ENCODE results near the gene JAKMIP1. TPM values are rescaled to one million over a fixed set of nuclear protein-coding genes. Genes with fewer than 3 reads are reported as not detected.

JAKMIP1 gene
- total RNA-seq, 3 donors from 2014 or later, result 0.66 to 0.88 (median 0.80) TPM

DNA sequence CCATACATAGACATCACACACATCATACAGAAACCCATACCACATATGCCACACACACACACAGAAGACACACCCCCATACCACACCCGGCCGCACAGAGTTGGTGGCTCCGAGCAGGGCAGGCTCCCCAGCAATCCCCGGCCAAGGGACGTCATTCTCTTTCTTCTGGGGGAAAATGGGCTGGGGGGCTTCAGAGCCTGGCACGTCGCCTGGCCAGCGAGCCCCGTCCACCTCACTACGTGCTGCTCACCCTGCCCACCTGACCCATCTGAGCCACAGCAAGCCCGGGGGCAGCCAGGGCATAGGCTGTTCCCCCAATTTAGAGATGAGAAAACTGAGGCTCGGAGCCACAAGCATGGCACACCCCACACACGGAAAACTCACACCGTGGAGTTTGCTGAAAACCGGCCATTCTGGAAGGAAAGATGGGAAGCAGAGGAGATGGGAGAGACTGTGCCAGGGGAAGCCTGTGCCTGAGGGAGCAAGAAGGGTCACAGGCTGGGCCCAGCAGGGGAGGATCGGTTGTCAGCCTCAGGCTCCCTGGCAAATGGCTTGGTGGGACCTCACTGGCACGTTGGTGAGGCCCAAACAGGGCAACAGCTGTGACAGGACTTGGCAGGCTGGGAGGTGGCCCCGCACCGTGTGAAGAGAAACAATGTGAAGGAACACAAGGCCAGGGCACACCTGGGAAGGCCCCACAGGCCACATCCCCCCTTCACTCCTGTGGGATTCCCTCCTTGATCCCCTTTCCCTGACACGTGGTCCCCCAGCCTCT is 73.2 kb downstream of the JAKMIP1 start:
- no peak for DNase-seq (ENCODE audit: low spot score in 2 of 2)

DNA sequence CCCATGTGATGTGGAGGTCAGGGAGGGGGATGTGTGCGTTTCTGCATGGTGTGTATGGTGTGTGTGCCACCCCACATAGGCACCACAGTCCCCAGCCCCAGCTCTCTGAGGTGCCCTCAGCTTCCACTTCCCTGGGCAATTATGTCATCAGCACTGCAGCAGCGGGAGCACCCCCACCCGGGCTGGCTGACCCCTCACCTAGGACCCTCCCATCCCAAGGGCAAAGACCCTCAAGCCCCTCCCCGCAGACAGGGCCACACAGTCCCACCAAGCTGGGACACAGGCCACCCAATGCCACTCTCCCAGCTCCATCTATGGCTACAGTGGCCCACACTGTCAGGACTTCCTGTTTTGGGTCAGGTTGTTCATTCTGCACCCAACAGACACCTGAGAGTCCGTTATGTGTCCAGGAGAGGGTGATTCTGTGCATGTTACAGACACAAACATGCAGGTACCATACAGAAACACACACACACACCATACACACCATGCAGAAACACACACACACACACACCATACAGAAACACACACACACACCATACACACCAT is 75.2 kb downstream of the JAKMIP1 start:
- intact Hi-C loops (cut with DNase I; ENCODE audit: low total_unique reads), result no loop called here
- H3K27ac ChIP-seq, result no peak overlapping the region
- TF ChIP-seq POLR2AphosphoS5 (IDR thresholded peaks at IDR 0.05) (no peak), POLR2A (IDR thresholded peaks at IDR 0.05) (no peak)
- TF ChIP-seq, protein P1, sequence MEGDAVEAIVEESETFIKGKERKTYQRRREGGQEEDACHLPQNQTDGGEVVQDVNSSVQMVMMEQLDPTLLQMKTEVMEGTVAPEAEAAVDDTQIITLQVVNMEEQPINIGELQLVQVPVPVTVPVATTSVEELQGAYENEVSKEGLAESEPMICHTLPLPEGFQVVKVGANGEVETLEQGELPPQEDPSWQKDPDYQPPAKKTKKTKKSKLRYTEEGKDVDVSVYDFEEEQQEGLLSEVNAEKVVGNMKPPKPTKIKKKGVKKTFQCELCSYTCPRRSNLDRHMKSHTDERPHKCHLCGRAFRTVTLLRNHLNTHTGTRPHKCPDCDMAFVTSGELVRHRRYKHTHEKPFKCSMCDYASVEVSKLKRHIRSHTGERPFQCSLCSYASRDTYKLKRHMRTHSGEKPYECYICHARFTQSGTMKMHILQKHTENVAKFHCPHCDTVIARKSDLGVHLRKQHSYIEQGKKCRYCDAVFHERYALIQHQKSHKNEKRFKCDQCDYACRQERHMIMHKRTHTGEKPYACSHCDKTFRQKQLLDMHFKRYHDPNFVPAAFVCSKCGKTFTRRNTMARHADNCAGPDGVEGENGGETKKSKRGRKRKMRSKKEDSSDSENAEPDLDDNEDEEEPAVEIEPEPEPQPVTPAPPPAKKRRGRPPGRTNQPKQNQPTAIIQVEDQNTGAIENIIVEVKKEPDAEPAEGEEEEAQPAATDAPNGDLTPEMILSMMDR (IDR thresholded peaks at IDR 0.05), result no peak
- no peaks in the 10 kb centered on the region for H3K9me3 ChIP-seq
- no peak overlapping the region for H3K4me3 ChIP-seq
- no peaks in the 10 kb centered on the region for H3K4me1 ChIP-seq
- H3K27me3 ChIP-seq, result peaks cover 0 to 4% of the 10 kb centered on the region in 2 donors
- no peaks in the 10 kb centered on the region for H3K36me3 ChIP-seq
- DNase-seq (ENCODE audit: low spot score in 2 of 2), result no peak

More for the DNA sequence above, 73.2 kb downstream of the JAKMIP1 start:
- no peak overlapping the region for H3K27ac ChIP-seq
- no peaks in the 10 kb centered on the region for H3K36me3 ChIP-seq
- intact Hi-C loops (cut with DNase I; ENCODE audit: low total_unique reads), result no loop called here
- H3K27me3 ChIP-seq, result peaks cover 0 to 4% of the 10 kb centered on the region in 2 donors
- no peak overlapping the region for H3K4me3 ChIP-seq
- no peaks in the 10 kb centered on the region for H3K9me3 ChIP-seq
- TF ChIP-seq POLR2AphosphoS5 (IDR thresholded peaks at IDR 0.05) (no peak), POLR2A (IDR thresholded peaks at IDR 0.05) (no peak)
- TF ChIP-seq, protein P1 (IDR thresholded peaks at IDR 0.05), result no peak
- no peaks in the 10 kb centered on the region for H3K4me1 ChIP-seq

DNA sequence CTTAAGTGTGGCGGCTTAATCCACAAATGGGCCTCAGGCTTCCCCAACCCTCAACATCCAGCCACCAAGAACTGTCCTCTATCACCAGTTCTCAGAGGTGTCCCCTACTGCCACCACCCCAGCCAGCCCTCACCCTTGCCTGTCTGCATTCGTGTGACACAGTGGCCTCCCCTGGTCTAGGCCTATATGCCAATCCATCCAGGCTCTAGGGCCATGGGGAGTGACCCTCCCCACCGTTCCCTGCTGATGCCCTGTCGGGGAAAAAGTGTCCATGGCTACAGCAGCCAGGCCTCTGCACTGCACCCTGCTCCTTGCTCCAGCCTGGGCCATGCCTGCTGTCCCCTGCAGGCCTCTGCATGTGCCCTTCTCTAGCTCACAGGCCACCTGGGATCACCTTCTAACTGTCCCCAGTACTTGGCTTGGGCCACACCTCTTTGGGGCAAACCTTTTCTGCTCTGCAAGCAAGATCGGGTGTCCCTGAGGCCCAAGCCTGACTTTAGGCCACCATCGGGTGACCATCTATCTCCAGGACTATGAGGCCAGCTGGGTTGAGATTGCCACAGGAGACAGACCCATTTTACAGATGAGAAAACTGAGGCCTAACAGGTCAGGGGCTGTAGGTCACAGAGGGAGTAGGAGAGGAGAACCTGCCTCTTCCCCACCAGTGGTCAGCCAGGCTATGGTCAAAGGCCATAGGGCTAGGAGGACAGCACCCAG is 75.8 kb downstream of the JAKMIP1 start:
- intact Hi-C loops (cut with DNase I; ENCODE audit: low total_unique reads), result no loop called here
- TF ChIP-seq, protein P1 (IDR thresholded peaks at IDR 0.05), result no peak
- TF ChIP-seq POLR2A (IDR thresholded peaks at IDR 0.05), result no peak
- no peak for TF ChIP-seq POLR2AphosphoS5 (IDR thresholded peaks at IDR 0.05)

DNA sequence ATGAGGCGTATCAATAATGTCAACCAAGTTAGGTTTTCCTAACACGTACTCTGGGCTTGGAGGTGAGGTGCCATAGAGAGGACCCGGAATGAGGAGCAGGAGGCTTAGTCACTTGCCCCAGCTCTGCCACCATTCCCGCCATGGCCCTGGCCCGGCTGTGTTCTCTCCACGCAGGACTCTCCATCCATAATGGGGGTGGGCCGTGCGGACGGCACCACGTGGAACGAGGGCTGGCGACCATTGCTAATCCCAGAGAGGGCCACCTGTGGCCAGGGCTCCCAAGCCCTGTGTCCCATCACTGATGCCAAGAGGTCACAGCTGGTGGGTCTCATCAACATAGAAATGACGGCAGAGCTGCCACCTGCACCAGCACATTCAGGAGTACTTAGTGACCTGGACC is 76.4 kb downstream of the JAKMIP1 start:
- no peak for DNase-seq (ENCODE audit: low spot score in 2 of 2)
- peaks cover 0 to 4% of the 10 kb centered on the region in 2 donors for H3K27me3 ChIP-seq
- no peak overlapping the region for H3K27ac ChIP-seq
- H3K36me3 ChIP-seq, result no peaks in the 10 kb centered on the region
- intact Hi-C loops (cut with DNase I; ENCODE audit: low total_unique reads), result no loop called here
- no peak overlapping the region for H3K4me3 ChIP-seq
- TF ChIP-seq, protein P1 (IDR thresholded peaks at IDR 0.05), result no peak
- TF ChIP-seq POLR2AphosphoS5 (IDR thresholded peaks at IDR 0.05) (no peak), POLR2A (IDR thresholded peaks at IDR 0.05) (no peak)
- no peaks in the 10 kb centered on the region for H3K4me1 ChIP-seq
- H3K9me3 ChIP-seq, result no peaks in the 10 kb centered on the region

More for the DNA sequence above, 75.8 kb downstream of the JAKMIP1 start:
- no peaks in the 10 kb centered on the region for H3K9me3 ChIP-seq
- no peak for DNase-seq (ENCODE audit: low spot score in 2 of 2)
- no peak overlapping the region for H3K4me3 ChIP-seq
- no peaks in the 10 kb centered on the region for H3K4me1 ChIP-seq
- H3K27ac ChIP-seq, result no peak overlapping the region
- no peaks in the 10 kb centered on the region for H3K36me3 ChIP-seq
- peaks cover 0 to 4% of the 10 kb centered on the region in 2 donors for H3K27me3 ChIP-seq

DNA sequence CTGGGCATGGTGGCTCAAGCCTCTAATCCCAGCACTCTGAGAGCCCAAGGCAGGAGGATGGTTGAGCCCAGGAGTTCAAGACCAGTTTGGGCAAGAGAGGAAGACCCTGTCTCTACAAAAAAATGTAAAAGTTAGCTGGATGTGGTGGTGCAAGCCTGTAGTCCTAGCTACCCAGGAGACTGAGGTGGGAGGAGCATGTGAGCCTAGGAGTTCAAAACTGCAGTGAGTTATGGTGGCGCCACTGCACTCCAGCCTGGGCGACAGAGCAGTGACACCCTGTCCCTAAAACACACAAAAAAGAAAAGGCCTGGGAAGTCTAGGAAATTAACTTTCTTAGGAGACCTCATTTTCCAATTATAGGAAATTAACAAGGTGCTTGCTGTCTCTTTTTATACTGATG is 76.8 kb downstream of the JAKMIP1 start:
- H3K36me3 ChIP-seq, result no peaks in the 10 kb centered on the region
- no peaks in the 10 kb centered on the region for H3K9me3 ChIP-seq
- DNase-seq (ENCODE audit: low spot score in 2 of 2), result no peak
- TF ChIP-seq POLR2A (IDR thresholded peaks at IDR 0.05) (no peak), POLR2AphosphoS5 (IDR thresholded peaks at IDR 0.05) (no peak)
- TF ChIP-seq, protein P1 (IDR thresholded peaks at IDR 0.05), result no peak
- peaks cover 0 to 4% of the 10 kb centered on the region in 2 donors for H3K27me3 ChIP-seq
- H3K27ac ChIP-seq, result no peak overlapping the region
- no peaks in the 10 kb centered on the region for H3K4me1 ChIP-seq
- intact Hi-C loops (cut with DNase I; ENCODE audit: low total_unique reads), result no loop called here
- H3K4me3 ChIP-seq, result no peak overlapping the region

Data from breast epithelium (tissue), 4 donors.